Fibroblast of the aortic adventitia (primary cell): ENCODE measurements around the gene SERINC3. TPM values are rescaled to one million over a fixed set of nuclear protein-coding genes. Genes with fewer than 3 reads are reported as not detected.
A peak's percentile ranks its signal among the peaks of the same experiment; 100 is the strongest.

Experiments used
- DNase-seq: peaks from one replicate; pipeline ENCODE4 v3.0.0-alpha.2; 2010; ENCODE audit warnings: low read depth
- H3K4me3 ChIP-seq: 2 replicates; pipeline ENCODE4 v1.5.1; 2011; ENCODE audit warnings: low read depth, mild to moderate bottlenecking, control low read depth, low read length, moderate library complexity
- CTCF ChIP-seq: IDR thresholded peaks from 2 replicates; pipeline ENCODE4 v1.5.1; 2011; ENCODE audit warnings: mild to moderate bottlenecking, low read length, control low read depth, inconsistent platforms; ENCODE audit not compliant: insufficient read depth
- total RNA-seq: library from RNA; depleted of rRNA; stranded (reverse); fragments of >200 nt; gene quantifications from 2 replicates; pipeline ENCODE4 v1.2.3, GENCODE V29; 2012; ENCODE audit warnings: low replicate concordance

The SERINC3 gene
- total RNA-seq, 1 donor, result 160 TPM

- H3K4me3 ChIP-seq, result no peak overlapping the region
- peak; percentile 66 for DNase-seq
- no peak for TF ChIP-seq CTCF
These were observed 24.9 kb downstream of the SERINC3 start for GRCh38 chr20:44496976-44497375.

GRCh38 chr20:44495802-44496481 is 25.9 kb downstream of the SERINC3 start:
- peak; percentile 87 for DNase-seq
- TF ChIP-seq CTCF, result no peak
- no peak overlapping the region for H3K4me3 ChIP-seq

DNA sequence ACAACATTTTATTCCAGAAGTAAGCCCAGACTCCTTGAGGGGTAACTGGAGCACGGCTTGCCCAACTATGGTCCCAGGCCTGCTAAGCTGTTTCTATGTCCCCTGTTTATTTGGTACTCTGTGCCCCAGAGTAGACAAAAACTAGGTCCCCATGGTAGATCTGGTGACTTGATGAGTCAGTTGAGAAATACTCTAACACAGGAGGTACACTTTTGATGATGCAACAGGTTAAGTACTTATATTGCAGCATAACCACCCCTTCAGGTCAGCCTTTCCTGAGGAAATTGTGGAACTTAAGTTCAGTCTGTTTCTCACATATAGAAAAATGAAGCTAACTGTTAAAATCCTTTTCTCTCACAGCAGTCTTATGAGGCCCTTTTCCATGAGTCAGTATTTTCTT is 26.6 kb downstream of the SERINC3 start:
- peak; percentile 76 for DNase-seq
- H3K4me3 ChIP-seq, result no peak overlapping the region
- no peak for TF ChIP-seq CTCF

GRCh38 chr20:44494681-44495080 is 27.2 kb downstream of the SERINC3 start:
- TF ChIP-seq CTCF, result no peak
- no peak overlapping the region for H3K4me3 ChIP-seq
- DNase-seq, result peak; percentile 38

GRCh38 chr20:44494266-44494665 is 27.6 kb downstream of the SERINC3 start:
- no peak for TF ChIP-seq CTCF
- DNase-seq, result peak; percentile 74

GRCh38 chr20:44491635-44492395 is 30.1 kb downstream of the SERINC3 start:
- TF ChIP-seq CTCF, result no peak
- H3K4me3 ChIP-seq, result no peak overlapping the region
- peak; percentile 78 for DNase-seq

More at GRCh38 chr20:44494266-44494665, 27.6 kb downstream of the SERINC3 start:
- no peak overlapping the region for H3K4me3 ChIP-seq

DNA sequence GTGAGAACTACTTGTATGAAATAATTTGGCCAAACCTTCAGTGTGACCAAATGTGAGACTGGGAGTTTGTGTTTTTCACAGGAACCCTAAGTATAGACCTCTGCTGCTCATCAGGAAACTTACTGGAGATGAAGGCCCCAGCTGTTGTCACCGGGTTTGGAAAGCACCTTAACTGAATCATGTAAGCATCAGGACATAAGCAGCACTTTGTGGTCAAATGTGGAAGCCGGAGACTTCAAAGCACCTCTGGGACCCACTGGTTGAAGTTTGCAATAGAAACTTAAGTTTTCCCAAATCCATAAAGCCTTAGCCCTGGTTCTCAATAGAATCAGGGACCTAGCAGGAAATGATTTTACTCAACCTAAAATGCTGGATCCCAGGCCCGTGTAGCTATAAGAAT is 31.9 kb downstream of the SERINC3 start:
- no peak overlapping the region for H3K4me3 ChIP-seq
- DNase-seq, result no peak

More for the DNA sequence above, 31.9 kb downstream of the SERINC3 start:
- no peak for TF ChIP-seq CTCF
